ENCODE measurements around the gene CDKN2A. TPM values are rescaled to one million over a fixed set of nuclear protein-coding genes. Genes with fewer than 3 reads are reported as not detected.

CDKN2A gene
- 2.5 and 3.7 TPM in 2 replicates for total RNA-seq

GRCh38 chr9:21993893-21994555, at the start of gene CDKN2A:
TSS of gene CDKN2A (minus strand) at chr9:21994392.
- H3K27me3 Mint-ChIP-seq = peaks cover 55% of the 10 kb centered on the region
- DNase-seq = peak; percentile 88
- intact Hi-C loops (cut with micrococcal nuclease) = loop anchor here (2.0 kb wide), 1 partner anchor 19 kb away; no protein-coding TSS in a partner anchor

GRCh38 chr9:22043928-22044327, 49.7 kb upstream of the CDKN2A start:
- no peak for DNase-seq
- H3K27me3 Mint-ChIP-seq = peaks cover 58% of the 10 kb centered on the region
- intact Hi-C loops (cut with micrococcal nuclease) = loop anchor here (5.0 kb wide), 1 partner anchor 198 kb away; no protein-coding TSS in a partner anchor
- no peak overlapping the region for H3K4me3 Mint-ChIP-seq
- no peaks in the 10 kb centered on the region for H3K9me3 Mint-ChIP-seq
- no peaks in the 10 kb centered on the region for H3K36me3 Mint-ChIP-seq (ENCODE audit: low read depth)
- no peak overlapping the region for H3K27ac Mint-ChIP-seq
- H3K4me1 Mint-ChIP-seq = peaks cover 26% of the 10 kb centered on the region

More at GRCh38 chr9:21993893-21994555, at the start of gene CDKN2A:
- Mint-ChIP-seq H3K4me1 (peaks cover 34% of the 10 kb centered on the region), H3K27ac (peak within 1 kb of the TSS; percentile 95), H3K36me3 (ENCODE audit: low read depth) (peaks cover 8% of the 10 kb centered on the region), H3K9me3 (peaks cover 10% of the 10 kb centered on the region), H3K4me3 (peak within 1 kb of the TSS; percentile 88)

- intact Hi-C loops (cut with micrococcal nuclease) = loop anchor here (1.0 to 5.0 kb wide), 3 partner anchors 11 to 201 kb away; no protein-coding TSS in a partner anchor
- H3K27me3 Mint-ChIP-seq = peaks cover 47% of the 10 kb centered on the region
- H3K4me3 Mint-ChIP-seq = no peak overlapping the region
- H3K27ac Mint-ChIP-seq = no peak overlapping the region
- H3K4me1 Mint-ChIP-seq = peaks cover 29% of the 10 kb centered on the region
- no peaks in the 10 kb centered on the region for H3K36me3 Mint-ChIP-seq (ENCODE audit: low read depth)
- no peak for DNase-seq
- no peaks in the 10 kb centered on the region for H3K9me3 Mint-ChIP-seq
Measured at GRCh38 chr9:22041775-22042174, 47.6 kb upstream of the CDKN2A start.

GRCh38 chr9:22041344-22041743, 47.2 kb upstream of the CDKN2A start:
- Mint-ChIP-seq H3K4me1 (peaks cover 25% of the 10 kb centered on the region), H3K9me3 (no peaks in the 10 kb centered on the region), H3K4me3 (no peak overlapping the region), H3K36me3 (ENCODE audit: low read depth) (no peaks in the 10 kb centered on the region), H3K27ac (no peak overlapping the region), H3K27me3 (peaks cover 42% of the 10 kb centered on the region)
- DNase-seq = no peak
- intact Hi-C loops (cut with micrococcal nuclease) = loop anchor here (1.0 to 5.0 kb wide), 3 partner anchors 11 to 201 kb away; no protein-coding TSS in a partner anchor

- H3K4me3 Mint-ChIP-seq = no peak overlapping the region
- H3K27me3 Mint-ChIP-seq = peaks cover 41% of the 10 kb centered on the region
- H3K27ac Mint-ChIP-seq = peak overlapping the region; percentile 25
- peaks cover 24% of the 10 kb centered on the region for H3K4me1 Mint-ChIP-seq
- H3K36me3 Mint-ChIP-seq (ENCODE audit: low read depth) = no peaks in the 10 kb centered on the region
- intact Hi-C loops (cut with micrococcal nuclease) = loop anchor here (1.0 to 5.0 kb wide), 3 partner anchors 12 to 202 kb away; no protein-coding TSS in a partner anchor
- H3K9me3 Mint-ChIP-seq = no peaks in the 10 kb centered on the region
- DNase-seq = no peak
Measured at GRCh38 chr9:22040760-22041159, 46.6 kb upstream of the CDKN2A start.

GRCh38 chr9:22039258-22039657, 45.1 kb upstream of the CDKN2A start:
- H3K27ac Mint-ChIP-seq = no peak overlapping the region
- intact Hi-C loops (cut with micrococcal nuclease) = no loop called here
- no peak for DNase-seq
- H3K4me1 Mint-ChIP-seq = peaks cover 26% of the 10 kb centered on the region
- H3K9me3 Mint-ChIP-seq = no peaks in the 10 kb centered on the region
- H3K4me3 Mint-ChIP-seq = no peak overlapping the region
- H3K27me3 Mint-ChIP-seq = peaks cover 41% of the 10 kb centered on the region
- no peaks in the 10 kb centered on the region for H3K36me3 Mint-ChIP-seq (ENCODE audit: low read depth)

- Mint-ChIP-seq H3K36me3 (ENCODE audit: low read depth) (no peaks in the 10 kb centered on the region), H3K27me3 (peaks cover 34% of the 10 kb centered on the region), H3K4me3 (no peak overlapping the region), H3K9me3 (no peaks in the 10 kb centered on the region), H3K4me1 (peaks cover 26% of the 10 kb centered on the region), H3K27ac (no peak overlapping the region)
- DNase-seq = no peak
- intact Hi-C loops (cut with micrococcal nuclease) = loop anchor here (1.0 kb wide), 3 partner anchors 30 to 225 kb away; no protein-coding TSS in a partner anchor
Measured at GRCh38 chr9:22037954-22038690, 43.9 kb upstream of the CDKN2A start.

GRCh38 chr9:22036866-22037626, 42.9 kb upstream of the CDKN2A start:
- no peak overlapping the region for H3K4me3 Mint-ChIP-seq
- no peak overlapping the region for H3K27ac Mint-ChIP-seq
- H3K27me3 Mint-ChIP-seq = peaks cover 33% of the 10 kb centered on the region
- H3K4me1 Mint-ChIP-seq = peaks cover 26% of the 10 kb centered on the region
- no peaks in the 10 kb centered on the region for H3K9me3 Mint-ChIP-seq
- intact Hi-C loops (cut with micrococcal nuclease) = no loop called here
- DNase-seq = no peak
- H3K36me3 Mint-ChIP-seq (ENCODE audit: low read depth) = no peaks in the 10 kb centered on the region

- Mint-ChIP-seq H3K27ac (no peak overlapping the region), H3K4me3 (no peak overlapping the region), H3K9me3 (no peaks in the 10 kb centered on the region), H3K4me1 (peaks cover 16% of the 10 kb centered on the region), H3K36me3 (ENCODE audit: low read depth) (no peaks in the 10 kb centered on the region), H3K27me3 (peaks cover 29% of the 10 kb centered on the region)
- DNase-seq = no peak
- intact Hi-C loops (cut with micrococcal nuclease) = no loop called here
Measured at GRCh38 chr9:22035591-22036011, 41.4 kb upstream of the CDKN2A start.

- Mint-ChIP-seq H3K9me3 (no peaks in the 10 kb centered on the region), H3K27me3 (peaks cover 35% of the 10 kb centered on the region), H3K36me3 (ENCODE audit: low read depth) (no peaks in the 10 kb centered on the region), H3K4me3 (no peak overlapping the region), H3K4me1 (peaks cover 16% of the 10 kb centered on the region), H3K27ac (no peak overlapping the region)
- DNase-seq = no peak
- intact Hi-C loops (cut with micrococcal nuclease) = no loop called here
Measured at GRCh38 chr9:22033012-22033630, 38.9 kb upstream of the CDKN2A start.

GRCh38 chr9:22031655-22032411, 37.6 kb upstream of the CDKN2A start:
- peaks cover 13% of the 10 kb centered on the region for H3K4me1 Mint-ChIP-seq
- intact Hi-C loops (cut with micrococcal nuclease) = no loop called here

GRCh38 chr9:22030101-22030598, 36.0 kb upstream of the CDKN2A start:
- Mint-ChIP-seq H3K27ac (no peak overlapping the region), H3K27me3 (peaks cover 39% of the 10 kb centered on the region), H3K4me3 (no peak overlapping the region), H3K36me3 (ENCODE audit: low read depth) (no peaks in the 10 kb centered on the region), H3K4me1 (peaks cover 4% of the 10 kb centered on the region), H3K9me3 (no peaks in the 10 kb centered on the region)
- intact Hi-C loops (cut with micrococcal nuclease) = no loop called here
- DNase-seq = no peak

More at GRCh38 chr9:22031655-22032411, 37.6 kb upstream of the CDKN2A start:
- H3K27ac Mint-ChIP-seq = no peak overlapping the region
- H3K9me3 Mint-ChIP-seq = no peaks in the 10 kb centered on the region
- H3K27me3 Mint-ChIP-seq = peaks cover 37% of the 10 kb centered on the region
- no peak overlapping the region for H3K4me3 Mint-ChIP-seq
- H3K36me3 Mint-ChIP-seq (ENCODE audit: low read depth) = no peaks in the 10 kb centered on the region
- no peak for DNase-seq
